Measurements from ENCODE around the gene MUC5B. TPM values are rescaled to one million over a fixed set of nuclear protein-coding genes. Genes with fewer than 3 reads are reported as not detected.

The MUC5B gene
- total RNA-seq, 1 donor from 2014 or later: not detected

DNA sequence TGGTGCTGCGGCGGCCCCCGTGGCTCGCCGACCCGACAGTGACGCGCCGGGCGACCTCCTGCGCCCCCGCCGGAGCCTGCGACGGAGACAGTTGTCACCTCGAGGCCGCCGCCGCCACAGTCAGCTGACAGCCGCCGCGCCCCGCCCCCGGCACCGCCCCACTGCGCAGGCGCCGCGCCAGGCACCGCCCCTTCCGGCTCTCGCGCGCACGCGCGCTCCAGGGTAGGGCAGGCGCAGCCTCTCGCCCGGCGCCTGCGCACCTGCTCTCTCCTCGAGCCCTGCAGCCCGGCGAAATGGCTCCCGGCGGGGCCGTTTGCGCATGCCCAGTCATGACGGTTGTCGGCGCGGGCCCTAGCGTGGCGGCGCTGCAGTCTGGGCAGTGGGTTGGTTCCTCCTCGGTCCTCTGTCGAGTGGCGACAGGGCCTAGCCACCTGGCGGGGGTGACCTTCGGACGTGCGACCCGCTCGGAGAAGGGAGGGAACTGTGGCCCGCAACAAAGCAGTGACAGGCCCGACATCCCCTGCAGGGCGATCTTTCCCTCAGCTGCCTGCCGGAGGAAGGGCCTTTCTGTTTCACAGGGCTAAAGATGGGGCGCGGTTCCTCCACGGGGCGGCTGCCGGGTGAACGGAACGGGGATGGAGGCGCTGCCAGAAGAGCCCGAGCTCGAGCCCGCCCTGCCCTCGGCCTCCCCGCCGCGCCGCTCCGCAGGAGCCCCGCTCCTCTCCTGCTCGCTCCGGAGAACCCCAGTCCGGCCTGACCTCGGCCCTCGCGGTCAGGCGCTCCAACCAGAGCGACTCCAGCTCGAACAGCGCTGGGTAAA lies 86.8 kb downstream of the MUC5B start, which contains the start of gene TOLLIP:
TSS of gene TOLLIP (minus strand) at position 135 of the 820 bp plus-strand sequence. CDS start at position 1, 134 bp downstream.
- H3K36me3 Mint-ChIP-seq (ENCODE audit: unreplicated experiment): peaks cover 12% of the 10 kb centered on the region
- peaks cover 16% of the 10 kb centered on the region for H3K9me3 Mint-ChIP-seq (ENCODE audit: unreplicated experiment)
- H3K4me3 Mint-ChIP-seq (ENCODE audit: unreplicated experiment): peak within 1 kb of the TSS; percentile 89
- DNase-seq: peak; percentile 99
- H3K4me1 Mint-ChIP-seq (ENCODE audit: low read depth, unreplicated experiment): peaks cover 11% of the 10 kb centered on the region
- H3K27me3 Mint-ChIP-seq (ENCODE audit: unreplicated experiment): peaks cover 3% of the 10 kb centered on the region
- TF ChIP-seq, protein P1, sequence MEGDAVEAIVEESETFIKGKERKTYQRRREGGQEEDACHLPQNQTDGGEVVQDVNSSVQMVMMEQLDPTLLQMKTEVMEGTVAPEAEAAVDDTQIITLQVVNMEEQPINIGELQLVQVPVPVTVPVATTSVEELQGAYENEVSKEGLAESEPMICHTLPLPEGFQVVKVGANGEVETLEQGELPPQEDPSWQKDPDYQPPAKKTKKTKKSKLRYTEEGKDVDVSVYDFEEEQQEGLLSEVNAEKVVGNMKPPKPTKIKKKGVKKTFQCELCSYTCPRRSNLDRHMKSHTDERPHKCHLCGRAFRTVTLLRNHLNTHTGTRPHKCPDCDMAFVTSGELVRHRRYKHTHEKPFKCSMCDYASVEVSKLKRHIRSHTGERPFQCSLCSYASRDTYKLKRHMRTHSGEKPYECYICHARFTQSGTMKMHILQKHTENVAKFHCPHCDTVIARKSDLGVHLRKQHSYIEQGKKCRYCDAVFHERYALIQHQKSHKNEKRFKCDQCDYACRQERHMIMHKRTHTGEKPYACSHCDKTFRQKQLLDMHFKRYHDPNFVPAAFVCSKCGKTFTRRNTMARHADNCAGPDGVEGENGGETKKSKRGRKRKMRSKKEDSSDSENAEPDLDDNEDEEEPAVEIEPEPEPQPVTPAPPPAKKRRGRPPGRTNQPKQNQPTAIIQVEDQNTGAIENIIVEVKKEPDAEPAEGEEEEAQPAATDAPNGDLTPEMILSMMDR (IDR thresholded peaks at IDR 0.05; ENCODE audit: partially characterized antibody, unreplicated experiment): no peak
- peak within 1 kb of the TSS; percentile 79 for H3K27ac Mint-ChIP-seq (ENCODE audit: unreplicated experiment)

DNA sequence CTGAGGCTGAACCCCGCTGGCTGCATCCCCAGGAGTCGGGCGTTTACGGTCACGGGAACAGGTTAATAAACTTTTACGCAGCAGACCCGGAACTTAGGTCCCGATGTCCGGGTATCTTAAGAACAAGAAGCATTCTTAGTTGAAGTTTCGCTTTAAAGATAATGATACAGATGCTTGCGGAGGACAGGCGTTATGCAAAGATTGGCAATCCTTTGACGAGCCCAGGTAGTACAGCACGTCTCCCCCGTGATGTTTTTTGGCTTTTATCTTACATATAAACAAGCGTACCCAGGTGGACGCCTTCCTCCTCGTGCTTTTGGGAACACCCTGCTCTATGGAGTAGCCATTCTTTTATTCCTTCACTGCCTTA lies 87.4 kb downstream of the MUC5B start:
- Mint-ChIP-seq H3K27ac (ENCODE audit: unreplicated experiment) (peak overlapping the region; percentile 79), H3K4me1 (ENCODE audit: low read depth, unreplicated experiment) (peaks cover 10% of the 10 kb centered on the region), H3K27me3 (ENCODE audit: unreplicated experiment) (peaks cover 4% of the 10 kb centered on the region), H3K9me3 (ENCODE audit: unreplicated experiment) (peaks cover 16% of the 10 kb centered on the region), H3K4me3 (ENCODE audit: unreplicated experiment) (peak overlapping the region; percentile 89), H3K36me3 (ENCODE audit: unreplicated experiment) (peaks cover 12% of the 10 kb centered on the region)
- DNase-seq: no peak
- TF ChIP-seq, protein P1 (IDR thresholded peaks at IDR 0.05; ENCODE audit: partially characterized antibody, unreplicated experiment): no peak

DNA sequence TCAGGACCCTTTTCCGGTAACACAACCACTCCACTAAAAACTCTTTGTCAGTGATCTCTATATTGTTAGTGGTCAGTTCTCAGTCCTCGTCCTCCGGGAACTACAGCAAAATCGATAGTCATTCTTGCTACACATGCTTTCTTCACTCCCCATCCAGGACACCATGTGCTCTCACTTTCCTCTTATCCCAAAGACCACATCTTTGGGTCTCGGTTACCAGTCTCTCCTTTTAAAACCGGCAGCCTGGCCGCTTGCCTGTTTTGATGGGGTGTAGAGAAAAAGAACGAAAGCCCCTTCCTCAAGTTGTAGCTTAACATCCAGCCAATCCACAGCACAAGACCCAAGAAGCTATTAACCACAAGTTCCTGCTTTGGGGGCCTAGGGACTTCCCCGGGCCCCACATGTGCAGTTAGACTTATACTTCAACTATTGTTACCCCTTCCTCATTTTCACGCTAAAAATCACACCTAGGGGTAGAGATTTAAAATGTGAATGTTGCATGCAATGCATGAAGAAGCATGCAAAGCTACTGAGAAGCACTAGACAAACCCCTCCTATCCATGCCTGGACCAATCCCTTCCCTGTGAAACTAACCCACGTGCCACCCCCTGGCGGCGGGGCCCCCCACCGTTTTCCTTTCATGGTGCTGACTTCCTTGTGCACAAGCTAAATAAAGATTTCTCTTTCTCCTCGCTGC lies 88.1 kb downstream of the MUC5B start:
- Mint-ChIP-seq H3K9me3 (ENCODE audit: unreplicated experiment) (peaks cover 17% of the 10 kb centered on the region), H3K27me3 (ENCODE audit: unreplicated experiment) (peaks cover 5% of the 10 kb centered on the region), H3K4me3 (ENCODE audit: unreplicated experiment) (peak overlapping the region; percentile 89), H3K36me3 (ENCODE audit: unreplicated experiment) (peaks cover 12% of the 10 kb centered on the region), H3K27ac (ENCODE audit: unreplicated experiment) (peak overlapping the region; percentile 79), H3K4me1 (ENCODE audit: low read depth, unreplicated experiment) (peaks cover 9% of the 10 kb centered on the region)
- DNase-seq: no peak
- TF ChIP-seq, protein P1 (IDR thresholded peaks at IDR 0.05; ENCODE audit: partially characterized antibody, unreplicated experiment): no peak

Small RNA genes lying within 50 kb of the gene (microRNA-seq; reads per million reads assigned to microRNA genes)
- gene MIR6744 (ENCODE audit: unreplicated experiment): not detected

Other genes starting within 250 kb of the MUC5B start
- gene MUC6, start 186.3 kb upstream of the MUC5B start, total RNA-seq (ENCODE audit: unreplicated experiment): not detected
- not detected for gene MUC2, start 148.2 kb upstream of the MUC5B start, total RNA-seq (ENCODE audit: unreplicated experiment)
- gene MUC5AC, start 65.1 kb upstream of the MUC5B start, total RNA-seq (ENCODE audit: unreplicated experiment): not detected
- 67.5 TPM for gene TOLLIP, start 86.6 kb downstream of the MUC5B start, total RNA-seq (ENCODE audit: unreplicated experiment)
- gene BRSK2, start 166.9 kb downstream of the MUC5B start, total RNA-seq (ENCODE audit: unreplicated experiment): 207 TPM